HUES64 (cell line): ENCODE results near the gene LY86.
A peak's percentile ranks its signal among the peaks of the same experiment; 100 is the strongest.

Experiments used
- H3K27ac ChIP-seq: 2 replicates; pipeline ENCODE4 v1.7.0; 2013; ENCODE audit warnings: low read depth, low read length, inconsistent platforms
- H3K27me3 ChIP-seq: 2 replicates; pipeline ENCODE4 v1.6.1; 2013; ENCODE audit warnings: mild to moderate bottlenecking, low read length; ENCODE audit not compliant: insufficient read depth
- H3K36me3 ChIP-seq: 2 replicates; pipeline ENCODE4 v1.6.1; 2013; ENCODE audit warnings: mild to moderate bottlenecking, low read length; ENCODE audit not compliant: insufficient read depth
- H3K4me1 ChIP-seq: 2 replicates; pipeline ENCODE4 v1.6.1; 2013; ENCODE audit warnings: mild to moderate bottlenecking, low read length, moderate library complexity; ENCODE audit not compliant: insufficient read depth
- H3K4me3 ChIP-seq: 2 replicates; pipeline ENCODE4 v1.5.1; 2013; ENCODE audit warnings: mild to moderate bottlenecking, low read length, moderate library complexity
- H3K9ac ChIP-seq: 2 replicates; pipeline ENCODE4 v1.6.1; 2013; ENCODE audit warnings: mild to moderate bottlenecking, low read depth, low read length
- H3K9me3 ChIP-seq: 2 replicates; pipeline ENCODE4 v1.6.1; 2013; ENCODE audit warnings: low read depth, low read length; ENCODE audit not compliant: insufficient read depth
- WGBS: fragments of 150-250, 120-280 bp; methylation state at CpG from one replicate; pipeline ENCODE4 v1.1.7; 2013; ENCODE audit warnings: missing lambda C conversion rate; 5-methylcytosine and 5-hydroxymethylcytosine counted together

Gene LY86

DNA sequence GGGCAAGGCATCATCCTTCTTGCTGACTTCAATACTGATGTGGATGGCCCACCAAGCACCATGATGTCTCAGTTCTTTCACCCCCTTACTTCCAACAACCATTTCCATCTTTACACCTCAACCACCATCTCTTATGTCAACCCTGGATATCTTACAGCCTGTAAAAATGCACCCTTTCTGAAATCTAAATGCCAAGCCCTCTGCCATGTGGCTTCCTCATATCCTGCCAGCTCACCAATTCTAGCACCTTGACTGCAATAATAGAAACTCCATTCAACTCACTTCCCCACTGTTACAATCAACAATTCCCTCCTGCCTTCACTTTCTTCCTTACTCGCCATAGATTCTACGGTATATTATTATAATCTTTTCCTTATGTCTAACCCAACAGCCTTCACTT lies 57.9 kb downstream of the LY86 start:
- no peaks in the 10 kb centered on the region for H3K36me3 ChIP-seq
- H3K4me1 ChIP-seq = no peaks in the 10 kb centered on the region
- WGBS = 98% methylated on average over 2 of the region's 2 CpGs

GRCh38 chr6:6646859-6647258 lies 58.3 kb downstream of the LY86 start:
- H3K36me3 ChIP-seq = no peaks in the 10 kb centered on the region
- no peaks in the 10 kb centered on the region for H3K4me1 ChIP-seq
- WGBS = 67% methylated on average over 2 of the region's 2 CpGs
- no peaks in the 10 kb centered on the region for H3K27me3 ChIP-seq
- H3K9ac ChIP-seq = no peak overlapping the region
- H3K4me3 ChIP-seq = no peak overlapping the region
- H3K27ac ChIP-seq = no peak overlapping the region
- H3K9me3 ChIP-seq = 0 out of 2 replicates have a peak, but pooled peaks cover 3% of the 10 kb centered on the region

More for the DNA sequence above, 57.9 kb downstream of the LY86 start:
- Histone ChIP-seq H3K27me3 (no peaks in the 10 kb centered on the region), H3K9me3 (0 out of 2 replicates have a peak, but pooled peaks cover 3% of the 10 kb centered on the region), H3K27ac (no peak overlapping the region), H3K9ac (no peak overlapping the region), H3K4me3 (no peak overlapping the region)

GRCh38 chr6:6648692-6649343 lies 60.3 kb downstream of the LY86 start:
- 91% methylated on average over 5 of the region's 5 CpGs for WGBS
- H3K9ac ChIP-seq = no peak overlapping the region
- peaks cover 11% of the 10 kb centered on the region; the same call in 1 of the 2 replicates for H3K27me3 ChIP-seq
- 0 out of 2 replicates have a peak, but pooled peaks cover 3% of the 10 kb centered on the region for H3K9me3 ChIP-seq
- H3K27ac ChIP-seq = no peak overlapping the region
- H3K4me1 ChIP-seq = no peaks in the 10 kb centered on the region
- H3K4me3 ChIP-seq = no peak overlapping the region
- H3K36me3 ChIP-seq = no peaks in the 10 kb centered on the region

DNA sequence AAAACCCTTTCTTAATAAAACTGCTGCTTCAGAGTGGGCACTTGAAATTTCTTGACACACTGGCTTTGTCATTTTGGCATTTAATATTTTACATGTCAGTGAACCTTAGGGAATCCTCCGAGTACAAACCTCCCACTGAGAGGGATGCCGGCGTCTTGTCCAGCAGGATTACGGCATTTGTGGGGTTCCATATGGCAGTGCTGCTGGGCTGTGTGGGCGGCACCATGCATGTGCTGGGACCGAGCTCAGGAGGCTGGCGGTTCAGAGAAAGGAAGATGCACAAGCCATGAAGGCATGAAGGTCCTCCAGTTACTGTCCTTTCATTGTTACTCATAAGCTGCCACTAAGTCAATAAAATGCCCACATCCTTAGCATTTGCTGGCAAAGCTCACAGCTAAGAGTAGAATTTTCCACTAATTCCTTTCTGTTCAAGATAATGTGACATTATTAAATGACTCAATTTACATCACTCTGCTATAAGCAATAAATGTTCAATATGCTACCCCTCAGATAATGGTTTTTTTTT lies 61.4 kb downstream of the LY86 start:
- Histone ChIP-seq H3K27me3 (peaks cover 13% of the 10 kb centered on the region; the same call in 1 of the 2 replicates), H3K4me3 (no peak overlapping the region), H3K9me3 (0 out of 2 replicates have a peak, but pooled peaks cover 3% of the 10 kb centered on the region), H3K36me3 (no peaks in the 10 kb centered on the region), H3K9ac (no peak overlapping the region), H3K4me1 (no peaks in the 10 kb centered on the region), H3K27ac (no peak overlapping the region)
- WGBS = 95% methylated on average over 7 of the region's 7 CpGs

GRCh38 chr6:6650839-6651238 lies 62.3 kb downstream of the LY86 start:
- H3K9ac ChIP-seq = no peak overlapping the region
- 0 out of 2 replicates have a peak, but pooled peaks cover 3% of the 10 kb centered on the region for H3K9me3 ChIP-seq
- peaks cover 13% of the 10 kb centered on the region; the same call in 1 of the 2 replicates for H3K27me3 ChIP-seq
- H3K27ac ChIP-seq = peak overlapping the region; percentile 57; the same call in 1 of the 2 replicates
- H3K36me3 ChIP-seq = no peaks in the 10 kb centered on the region
- H3K4me1 ChIP-seq = no peaks in the 10 kb centered on the region
- H3K4me3 ChIP-seq = no peak overlapping the region

- Histone ChIP-seq H3K36me3 (no peaks in the 10 kb centered on the region), H3K27me3 (peaks cover 13% of the 10 kb centered on the region; the same call in 1 of the 2 replicates), H3K4me1 (no peaks in the 10 kb centered on the region), H3K4me3 (no peak overlapping the region), H3K27ac (peak overlapping the region; percentile 57; the same call in 1 of the 2 replicates), H3K9me3 (0 out of 2 replicates have a peak, but pooled peaks cover 3% of the 10 kb centered on the region), H3K9ac (no peak overlapping the region)
Observed at GRCh38 chr6:6651335-6651734, 62.8 kb downstream of the LY86 start.

DNA sequence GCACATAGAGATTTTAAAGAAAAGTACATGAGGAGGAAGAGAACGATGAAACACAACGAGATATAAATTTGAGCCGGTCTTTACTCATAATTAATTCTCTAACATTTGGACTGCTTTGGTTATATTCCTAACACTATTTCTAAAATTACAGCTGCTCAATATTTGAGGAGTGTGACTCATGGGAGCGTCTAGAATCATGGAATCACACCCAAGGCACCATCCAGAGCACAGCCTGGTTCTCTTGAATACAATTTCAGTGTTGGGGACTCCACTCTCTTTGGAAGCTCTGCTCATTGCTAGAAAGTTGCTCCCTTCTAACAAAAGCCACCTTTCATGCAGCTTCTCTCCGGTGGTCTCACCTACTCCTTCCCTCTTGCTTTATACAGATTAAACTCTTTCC lies 64.4 kb downstream of the LY86 start:
- H3K9ac ChIP-seq = no peak overlapping the region
- no peaks in the 10 kb centered on the region for H3K36me3 ChIP-seq
- no peak overlapping the region for H3K27ac ChIP-seq
- H3K4me3 ChIP-seq = no peak overlapping the region
- no peaks in the 10 kb centered on the region for H3K9me3 ChIP-seq
- H3K4me1 ChIP-seq = no peaks in the 10 kb centered on the region
- peaks cover 13% of the 10 kb centered on the region; the same call in 1 of the 2 replicates for H3K27me3 ChIP-seq
- 94% methylated on average over 5 of the region's 5 CpGs for WGBS

DNA sequence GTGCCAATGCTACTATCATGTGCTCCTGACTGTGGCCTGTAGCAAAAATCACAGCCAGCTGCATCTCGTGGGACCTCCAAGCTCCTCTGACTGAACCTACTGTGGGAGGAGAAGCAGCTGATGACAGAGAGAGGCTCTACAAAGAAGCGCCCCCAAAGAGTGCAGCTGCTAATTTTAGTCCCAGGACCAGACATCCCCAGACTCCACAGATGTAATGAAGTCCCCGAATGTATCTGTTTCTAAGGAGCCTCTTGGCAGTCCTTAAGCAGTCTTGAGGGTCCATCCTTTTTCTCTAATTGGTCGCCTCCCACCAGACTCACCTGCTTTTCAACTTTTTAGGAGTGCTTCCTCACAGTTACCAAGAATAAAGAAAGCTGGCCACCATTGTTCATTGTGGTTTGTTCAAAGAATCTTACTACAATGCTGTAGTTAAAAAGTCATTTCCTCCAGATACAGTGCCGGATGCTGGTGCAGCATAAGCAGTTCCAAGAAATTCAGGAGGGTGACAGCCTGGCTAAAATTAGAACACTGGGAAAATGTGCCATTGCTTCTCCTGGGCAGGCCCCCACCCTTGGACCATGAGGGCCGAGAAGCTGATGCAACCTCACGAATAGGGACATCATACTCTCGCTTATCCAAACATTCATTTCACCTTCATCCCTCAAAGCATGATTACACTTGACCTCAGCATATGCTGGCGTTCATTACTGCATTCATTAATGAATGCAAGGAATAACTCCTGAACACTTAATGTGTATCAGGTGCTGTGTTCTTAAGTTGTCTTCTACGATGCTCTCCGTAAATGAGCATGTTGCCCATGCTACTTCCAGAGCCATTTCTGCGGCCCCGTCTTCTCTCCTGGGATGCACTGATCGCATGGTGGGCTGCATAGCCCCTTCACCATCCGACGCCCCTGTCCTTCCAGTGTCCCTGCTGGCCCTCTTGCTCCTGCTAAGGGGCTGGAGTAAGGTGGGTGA lies 66.4 kb downstream of the LY86 start:
- Histone ChIP-seq H3K9me3 (no peaks in the 10 kb centered on the region), H3K4me3 (no peak overlapping the region), H3K27me3 (peaks cover 13% of the 10 kb centered on the region; the same call in 1 of the 2 replicates), H3K9ac (no peak overlapping the region), H3K36me3 (no peaks in the 10 kb centered on the region), H3K4me1 (no peaks in the 10 kb centered on the region), H3K27ac (no peak overlapping the region)
- WGBS = 92% methylated on average over 14 of the region's 16 CpGs

- H3K4me1 ChIP-seq = no peaks in the 10 kb centered on the region
- WGBS = 95% methylated on average over 9 of the region's 9 CpGs
- no peak overlapping the region for H3K27ac ChIP-seq
- no peaks in the 10 kb centered on the region for H3K9me3 ChIP-seq
- no peaks in the 10 kb centered on the region for H3K36me3 ChIP-seq
- H3K4me3 ChIP-seq = no peak overlapping the region
- H3K9ac ChIP-seq = no peak overlapping the region
- H3K27me3 ChIP-seq = peaks cover 13% of the 10 kb centered on the region; the same call in 1 of the 2 replicates
Observed at GRCh38 chr6:6655805-6656251, 67.3 kb downstream of the LY86 start.

- no peak overlapping the region for H3K9ac ChIP-seq
- H3K9me3 ChIP-seq = no peaks in the 10 kb centered on the region
- no peaks in the 10 kb centered on the region for H3K4me1 ChIP-seq
- WGBS = 83% methylated on average over 3 of the region's 3 CpGs
- H3K27me3 ChIP-seq = peaks cover 13% of the 10 kb centered on the region; the same call in 1 of the 2 replicates
- H3K27ac ChIP-seq = no peak overlapping the region
- no peak overlapping the region for H3K4me3 ChIP-seq
- no peaks in the 10 kb centered on the region for H3K36me3 ChIP-seq
Observed at GRCh38 chr6:6656287-6656686, 67.8 kb downstream of the LY86 start.
